Common myeloid progenitor, CD34-positive (primary cell): ENCODE results near the gene SF3B3.

Experiments used
- CTCF ChIA-PET: fragments of 350-600 bp; sonication (Branson Sonifier 250); formaldehyde crosslinking; loops from one replicate; lab custom pipeline; 2021; ENCODE audit warnings: antibody characterized with exemption; lab: Charles Lee
- POLR2A ChIA-PET: fragments of 350-600 bp; sonication (Branson Sonifier 250); formaldehyde crosslinking; loops from one replicate; lab custom pipeline; 2021; ENCODE audit warnings: antibody characterized with exemption; lab: Charles Lee
- DNase-seq, 3 donors: peaks; one replicate each; pipeline versions ENCODE4 v3.0.0 to v3.0.0-alpha.2; 2013
- H3K27ac ChIP-seq, 2 experiments: 1 replicate in 1 of 2; 2 replicates in 1 of 2; pipeline ENCODE4 v1.7.0; 2013; ENCODE audit warnings: inconsistent platforms in 2 of 2, low read length in 2 of 2, mild to moderate bottlenecking in 2 of 2, low read depth in 1 of 2, moderate library complexity in 1 of 2; ENCODE audit not compliant: severe bottlenecking in 2 of 2, insufficient read depth in 1 of 2, poor library complexity in 1 of 2
- H3K27me3 ChIP-seq, 5 experiments: replicated peaks in 2 of 5; 1 replicate in 3 of 5; 2 replicates in 2 of 5; pipeline versions ENCODE4 v1.6.1 to v1.7.0; 2013; ENCODE audit warnings: low read length in 4 of 5, mild to moderate bottlenecking in 2 of 5, moderate library complexity in 2 of 5, inconsistent platforms in 1 of 5; ENCODE audit not compliant: insufficient read depth in 5 of 5, control insufficient read depth in 4 of 5
- H3K36me3 ChIP-seq, 4 experiments: 1 replicate in 2 of 4; 2 replicates in 2 of 4; pipeline versions ENCODE4 v1.6.1 to v1.7.0; 2013; ENCODE audit warnings: low read length in 3 of 4, control low read depth in 1 of 4, mild to moderate bottlenecking in 1 of 4; ENCODE audit not compliant: control insufficient read depth in 4 of 4, insufficient read depth in 4 of 4
- H3K4me1 ChIP-seq, 4 experiments: 1 replicate in 3 of 4; 2 replicates in 1 of 4; pipeline versions ENCODE4 v1.6.1 to v1.7.1; 2013; ENCODE audit warnings: low read length in 3 of 4, mild to moderate bottlenecking in 3 of 4, control low read depth in 1 of 4, inconsistent platforms in 1 of 4, moderate library complexity in 1 of 4; ENCODE audit not compliant: control insufficient read depth in 4 of 4, insufficient read depth in 4 of 4; ENCODE audit errors: control extremely low read depth in 1 of 4
- H3K4me3 ChIP-seq, 7 experiments: 1 replicate in 4 of 7; 2 replicates in 3 of 7; pipeline versions ENCODE4 v1.5.1 to v1.7.0; 2013; ENCODE audit warnings: mild to moderate bottlenecking in 7 of 7, low read length in 6 of 7, moderate library complexity in 6 of 7, inconsistent platforms in 2 of 7, low read depth in 2 of 7, control low read depth in 1 of 7; ENCODE audit not compliant: insufficient read depth in 4 of 7, control insufficient read depth in 1 of 7; ENCODE audit errors: extremely low read depth in 1 of 7
- H3K9me3 ChIP-seq, 5 experiments: 1 replicate in 4 of 5; 2 replicates in 1 of 5; pipeline versions ENCODE4 v1.6.1 to v1.7.1; 2013; ENCODE audit warnings: low read length in 4 of 5, mild to moderate bottlenecking in 2 of 5, inconsistent platforms in 1 of 5, low read depth in 1 of 5, moderate library complexity in 1 of 5; ENCODE audit not compliant: control insufficient read depth in 4 of 5, insufficient read depth in 2 of 5; ENCODE audit errors: control extremely low read depth in 1 of 5
- WGBS: methylation state at CpG from one replicate; pipeline ENCODE4 v1.1.5; 2013; ENCODE audit not compliant: insufficient coverage; 5-methylcytosine and 5-hydroxymethylcytosine counted together

SF3B3 gene

DNA sequence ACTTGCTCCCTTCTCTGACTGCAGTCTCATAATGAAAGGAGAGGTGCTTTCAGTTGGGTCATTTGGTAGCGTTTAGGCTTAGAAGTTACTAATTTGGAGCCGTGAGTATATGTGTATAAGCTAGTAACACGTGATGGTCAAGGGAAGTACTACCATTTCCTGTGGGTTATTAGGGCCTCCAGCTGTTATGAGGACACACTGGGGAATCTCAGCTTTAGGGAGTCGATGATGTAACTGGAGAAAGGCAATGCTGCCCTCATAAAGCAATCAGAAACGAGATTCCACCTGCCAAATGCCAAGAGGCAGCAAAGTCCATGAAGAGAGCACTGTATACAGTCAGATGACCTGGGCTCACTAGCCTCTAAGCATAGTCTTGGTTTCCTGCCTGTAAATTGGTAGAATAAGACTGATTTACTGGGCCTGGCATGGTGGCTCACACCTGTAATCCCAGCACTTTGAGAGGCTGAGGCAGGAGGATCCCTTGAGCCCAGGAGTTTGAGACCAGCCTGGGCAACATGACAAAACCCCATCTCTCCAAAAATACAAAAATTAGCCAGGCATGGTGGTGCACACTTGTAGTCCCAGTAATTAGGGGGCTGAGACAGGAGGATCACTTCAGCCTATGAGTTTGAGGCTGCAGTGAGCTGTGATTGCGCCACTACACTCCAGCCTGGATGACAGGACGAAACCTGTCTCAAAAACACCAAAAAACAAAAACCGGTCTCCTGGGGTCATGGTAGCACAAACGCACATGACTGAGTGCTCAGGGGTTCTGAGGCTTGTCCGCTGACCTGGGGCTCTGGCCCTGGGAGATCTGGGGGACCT, 53.0 kb downstream of the SF3B3 start:
- Histone ChIP-seq H3K27me3 (no peaks in the 10 kb centered on the region), H3K27ac (no peak overlapping the region), H3K9me3 (no peaks in the 10 kb centered on the region), H3K36me3 (peaks cover 11 to 38% (median 28%) of the 10 kb centered on the region in 4 experiments), H3K4me1 (peaks cover 0 to 13% (median 5%) of the 10 kb centered on the region in 4 experiments), H3K4me3 (no peak overlapping the region)
- 53% methylated on average over 7 of the region's 10 CpGs for WGBS
- DNase-seq = no peak
- ChIA-PET CTCF (interaction anchor here (0.7 kb wide), 1 partner anchor 10 kb away, joined by 3 read pairs; no protein-coding TSS in a partner anchor), POLR2A (no interaction called here)

DNA sequence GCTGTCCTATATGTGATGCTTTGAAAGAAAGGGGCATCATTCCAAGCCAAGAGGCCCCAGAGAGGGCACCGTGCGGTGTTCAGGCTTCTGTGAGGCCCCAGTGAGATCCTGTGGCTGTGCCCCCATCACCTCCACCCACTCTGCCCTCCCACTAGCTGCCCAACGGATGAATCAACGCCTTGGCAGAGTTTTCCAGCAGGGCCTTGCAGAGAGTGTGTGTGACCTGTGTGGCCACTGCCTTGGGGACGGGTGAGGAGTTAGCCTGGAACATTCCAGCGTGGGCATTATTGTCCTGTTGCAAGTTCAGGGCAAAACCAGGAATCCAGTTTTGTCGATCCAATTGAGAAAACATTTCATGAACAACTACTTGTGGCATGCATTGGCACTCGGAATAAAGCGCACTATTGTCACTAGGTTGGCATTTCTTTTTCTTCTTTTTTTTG, 53.7 kb downstream of the SF3B3 start:
- Histone ChIP-seq H3K4me1 (peaks cover 0 to 13% (median 3%) of the 10 kb centered on the region in 4 experiments), H3K9me3 (no peaks in the 10 kb centered on the region), H3K27ac (no peak overlapping the region), H3K36me3 (peaks cover 11 to 32% (median 23%) of the 10 kb centered on the region in 4 experiments), H3K4me3 (no peak overlapping the region), H3K27me3 (no peaks in the 10 kb centered on the region)
- ChIA-PET CTCF (interaction anchor here (0.7 kb wide), 1 partner anchor 10 kb away, joined by 3 read pairs; no protein-coding TSS in a partner anchor), POLR2A (no interaction called here)
- no peak for DNase-seq
- WGBS = 100% methylated on average over 6 of the region's 9 CpGs

DNA sequence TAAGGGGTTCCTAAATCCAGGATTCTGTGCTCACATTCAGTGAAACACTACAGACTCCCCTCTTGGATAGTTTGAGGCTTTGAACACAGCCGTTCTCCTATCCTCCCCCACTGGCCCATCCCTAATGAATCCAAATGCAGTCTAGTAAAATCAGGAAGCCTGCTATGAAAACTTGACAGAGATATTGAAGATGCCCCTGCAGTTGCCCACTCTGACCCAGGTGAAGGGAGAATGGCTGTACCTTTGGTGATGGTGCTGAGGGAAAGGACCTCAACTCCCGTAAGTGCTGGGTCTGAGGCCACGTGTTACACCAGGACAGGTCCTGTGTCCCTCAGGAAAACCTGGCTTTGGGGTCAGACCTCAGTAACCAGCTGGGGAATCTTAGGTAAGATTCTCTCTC, 54.4 kb downstream of the SF3B3 start:
- peaks cover 0 to 13% (median 2%) of the 10 kb centered on the region in 4 experiments for H3K4me1 ChIP-seq
- no peaks in the 10 kb centered on the region for H3K9me3 ChIP-seq
- H3K36me3 ChIP-seq = peaks cover 8 to 24% (median 15%) of the 10 kb centered on the region in 4 experiments
- H3K27me3 ChIP-seq = no peaks in the 10 kb centered on the region
- 100% methylated on average over 1 of the region's 3 CpGs for WGBS
- ChIA-PET CTCF (interaction anchor here (0.6 kb wide), 1 partner anchor 29 kb away, joined by 3 read pairs; no protein-coding TSS in a partner anchor), POLR2A (no interaction called here)
- no peak for DNase-seq
- no peak overlapping the region for H3K27ac ChIP-seq
- no peak overlapping the region for H3K4me3 ChIP-seq

DNA sequence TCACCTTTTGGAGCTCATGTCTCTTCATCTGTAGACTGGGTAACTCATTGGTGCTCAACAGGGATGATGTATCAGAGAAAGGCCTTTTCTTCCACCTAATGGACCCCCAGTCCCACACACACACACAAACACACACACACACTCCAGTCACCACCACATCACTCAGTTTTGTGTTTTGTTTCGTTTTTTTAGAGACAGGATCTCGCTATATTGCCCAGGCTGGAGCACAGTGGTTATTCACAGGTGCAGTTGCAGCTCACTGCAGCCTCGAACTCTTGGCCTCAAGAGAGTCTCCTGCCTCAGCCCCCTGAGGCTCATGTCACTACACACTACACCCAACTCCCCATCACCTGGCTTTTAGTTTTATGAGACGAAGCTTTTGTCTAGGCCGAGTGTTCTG, 55.6 kb downstream of the SF3B3 start:
- no peaks in the 10 kb centered on the region for H3K9me3 ChIP-seq
- ChIA-PET POLR2A (no interaction called here), CTCF (interaction anchor here (0.8 to 2.2 kb wide), 3 partner anchors 12 to 192 kb away, joined by 3 to 7 read pairs (median 4); no protein-coding TSS in a partner anchor)
- no peak for DNase-seq
- H3K4me3 ChIP-seq = no peak overlapping the region
- H3K27ac ChIP-seq = no peak overlapping the region
- H3K27me3 ChIP-seq = no peaks in the 10 kb centered on the region
- H3K4me1 ChIP-seq = peaks cover 0 to 13% (median 2%) of the 10 kb centered on the region in 4 experiments
- 100% methylated on average over 3 of the region's 5 CpGs for WGBS
- peaks cover 2 to 12% (median 6%) of the 10 kb centered on the region in 4 experiments for H3K36me3 ChIP-seq

DNA sequence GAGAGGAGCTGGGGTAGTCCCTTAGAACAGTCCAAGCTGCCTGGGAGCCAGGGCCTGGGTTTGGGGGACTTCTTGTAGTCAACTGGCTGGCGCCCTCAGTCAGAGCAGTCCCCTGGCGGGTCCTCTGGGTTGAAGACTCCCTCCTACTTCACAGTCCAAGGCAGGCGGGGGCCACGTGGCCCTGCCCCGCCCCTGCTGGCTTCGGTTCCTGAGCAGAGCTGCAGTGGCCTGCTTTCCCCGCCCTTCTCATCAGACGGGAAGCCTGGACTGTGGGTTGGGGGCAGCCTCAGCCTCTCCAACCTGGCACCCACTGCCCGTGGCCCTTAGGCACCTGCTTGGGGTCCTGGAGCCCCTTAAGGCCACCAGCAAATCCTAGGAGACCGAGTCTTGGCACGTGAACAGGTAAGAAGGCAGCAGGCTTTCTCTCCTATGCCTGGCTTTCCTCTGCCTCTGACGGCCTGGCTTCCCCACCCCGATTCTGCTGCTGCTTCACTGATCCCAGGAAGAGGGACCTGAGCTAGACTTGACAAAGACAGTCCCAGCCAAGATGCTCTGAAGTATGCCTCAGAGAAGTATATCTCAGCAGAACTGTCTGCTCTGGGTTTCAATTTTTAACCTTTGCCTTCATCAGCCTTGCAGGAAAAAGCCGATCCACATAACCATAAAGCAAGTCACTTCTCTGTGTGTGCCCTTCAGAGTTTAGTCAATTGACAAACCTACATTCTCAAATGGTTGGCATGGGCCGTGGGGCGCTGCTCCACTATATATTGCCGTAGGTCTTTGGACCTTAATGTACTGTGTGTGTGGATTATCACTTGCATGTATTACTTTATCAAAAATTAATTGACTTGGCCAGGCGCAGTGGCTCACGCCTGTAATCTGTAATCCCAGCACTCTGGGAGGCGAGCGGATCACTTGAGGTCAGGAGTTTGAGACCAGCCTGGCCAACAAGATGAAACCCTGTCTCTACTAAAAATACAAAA, 56.3 kb downstream of the SF3B3 start:
- 93% methylated on average over 16 of the region's 21 CpGs for WGBS
- no peak for DNase-seq
- ChIA-PET CTCF (interaction anchor here (0.6 to 2.2 kb wide), 3 partner anchors 22 to 191 kb away, joined by 3 to 7 read pairs (median 3); no protein-coding TSS in a partner anchor), POLR2A (no interaction called here)
- no peak overlapping the region for H3K27ac ChIP-seq
- H3K4me3 ChIP-seq = no peak overlapping the region
- H3K9me3 ChIP-seq = no peaks in the 10 kb centered on the region
- peaks cover 0 to 13% (median 2%) of the 10 kb centered on the region in 4 experiments for H3K4me1 ChIP-seq
- H3K36me3 ChIP-seq = peaks cover 2 to 5% (median 3%) of the 10 kb centered on the region in 4 experiments
- H3K27me3 ChIP-seq = no peaks in the 10 kb centered on the region

DNA sequence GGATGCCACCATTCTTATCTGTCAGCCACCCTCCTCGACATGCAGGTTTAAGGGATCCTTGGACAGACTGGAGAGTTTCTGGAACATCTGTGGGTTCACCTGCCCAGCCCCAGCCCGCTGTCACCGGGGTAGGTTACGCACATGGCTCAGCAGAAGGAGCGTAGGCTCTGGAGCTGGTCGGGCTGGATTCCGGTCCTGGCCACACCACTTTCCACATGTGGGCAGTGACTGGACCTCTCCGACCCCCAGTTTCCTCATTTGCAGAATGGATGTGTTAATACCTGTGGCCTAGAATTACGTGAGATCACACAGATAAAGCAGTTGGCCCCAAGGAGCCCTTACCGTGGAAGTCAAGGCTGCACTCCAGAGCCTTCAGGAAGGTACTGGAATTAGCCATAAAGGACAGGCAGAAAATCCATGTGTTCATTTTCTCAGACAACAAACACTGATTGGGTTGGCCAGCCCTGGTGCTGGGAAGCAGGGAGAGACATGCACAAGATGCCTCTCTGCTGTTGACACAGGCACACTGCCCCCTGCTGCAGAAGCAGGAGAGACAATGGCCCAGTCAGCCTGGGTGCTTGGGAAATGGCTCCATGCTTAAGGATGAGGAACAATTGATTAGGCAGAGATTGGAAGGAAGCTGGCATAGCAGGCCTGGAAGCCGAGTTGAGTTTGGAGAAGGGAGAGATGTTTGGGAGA, 58.8 kb downstream of the SF3B3 start:
- CTCF ChIA-PET = no interaction called here

More for the DNA sequence above, 58.8 kb downstream of the SF3B3 start:
- WGBS = 98% methylated on average over 11 of the region's 11 CpGs
- Histone ChIP-seq H3K4me1 (no peaks in the 10 kb centered on the region), H3K9me3 (no peaks in the 10 kb centered on the region), H3K36me3 (no peaks in the 10 kb centered on the region), H3K4me3 (no peak overlapping the region), H3K27ac (no peak overlapping the region), H3K27me3 (no peaks in the 10 kb centered on the region)
- DNase-seq = peak in 1 of 3 donors; percentile 9
- POLR2A ChIA-PET = no interaction called here
